D341Med (cell line): ENCODE results near the gene UMODL1.

Source experiments
- DNase-seq: peaks from one replicate; pipeline ENCODE4 v3.0.0; 2012; ENCODE audit warnings: low spot score

Gene UMODL1

DNA sequence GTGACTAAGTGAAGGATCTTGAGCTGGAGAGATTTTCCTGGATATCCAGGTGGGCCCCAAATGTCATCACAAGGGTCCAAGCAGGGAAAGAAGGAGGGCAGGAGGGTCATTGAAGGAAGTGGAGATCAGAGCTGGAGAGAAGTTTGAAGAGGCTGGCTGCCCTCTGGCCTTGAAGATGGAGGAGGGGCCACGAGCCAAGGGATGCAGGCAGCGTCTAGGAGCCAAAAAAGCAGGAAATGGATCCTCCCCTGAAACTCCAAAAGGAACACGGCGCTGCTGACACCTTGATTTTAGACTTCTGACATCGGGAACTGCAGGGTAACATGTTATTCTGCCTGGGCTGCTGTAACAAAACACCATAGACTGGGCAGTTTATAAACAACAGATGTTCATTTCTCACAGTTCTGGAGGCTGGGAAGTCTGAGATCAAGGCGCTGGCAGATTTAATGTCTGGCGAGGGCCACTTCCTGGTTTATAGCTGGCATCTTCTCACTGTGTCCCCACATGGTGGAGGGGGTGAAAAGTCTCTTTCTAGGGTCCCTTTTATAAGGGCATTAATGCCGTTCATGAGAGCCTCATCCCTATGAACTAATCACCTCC is 32.2 kb upstream of the UMODL1 start:
- DNase-seq, result no peak

DNA sequence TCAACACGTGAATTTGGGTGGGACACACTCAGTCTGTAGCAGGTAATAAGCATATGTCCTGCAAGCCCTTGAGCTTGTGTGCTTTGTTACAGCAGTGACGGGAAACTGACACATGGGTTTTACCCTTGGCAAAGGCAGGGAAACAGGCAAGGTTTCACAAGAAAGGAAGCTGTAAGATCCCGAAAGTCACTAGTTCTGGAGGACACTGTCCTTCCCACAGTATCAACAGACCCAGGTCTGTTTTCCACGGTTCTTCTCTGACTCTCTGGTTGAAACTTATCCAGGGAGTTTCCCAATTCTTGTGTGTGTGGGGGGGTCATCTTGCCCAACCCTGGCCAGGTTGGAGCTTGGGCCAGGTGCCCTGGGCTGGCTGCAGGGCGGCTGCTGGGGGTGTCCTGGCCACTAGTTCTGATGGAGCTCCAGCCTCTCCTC is 31.6 kb upstream of the UMODL1 start:
- no peak for DNase-seq

DNA sequence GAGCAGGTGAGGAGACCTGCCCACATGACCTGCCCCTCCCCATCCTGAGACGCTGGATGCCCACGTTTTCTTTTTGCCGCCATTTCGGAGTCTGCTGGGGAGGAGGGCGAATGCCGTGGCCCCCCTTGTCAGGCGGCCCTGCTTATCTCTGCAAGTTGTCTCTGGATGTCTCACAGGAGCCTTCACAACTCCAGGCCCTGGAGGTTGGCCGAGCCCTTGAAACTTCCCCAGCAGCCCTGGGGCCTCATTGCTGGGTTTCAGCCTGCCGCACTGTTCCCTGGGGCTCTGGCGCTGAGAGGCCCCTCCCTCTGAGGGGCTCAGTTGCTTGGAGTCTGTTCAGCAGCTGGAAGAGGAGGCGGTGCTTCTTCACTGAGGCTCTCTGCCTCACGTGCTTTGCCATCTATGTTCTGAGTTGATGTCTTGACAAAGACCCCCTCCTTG is 31.2 kb upstream of the UMODL1 start:
- no peak for DNase-seq

DNA sequence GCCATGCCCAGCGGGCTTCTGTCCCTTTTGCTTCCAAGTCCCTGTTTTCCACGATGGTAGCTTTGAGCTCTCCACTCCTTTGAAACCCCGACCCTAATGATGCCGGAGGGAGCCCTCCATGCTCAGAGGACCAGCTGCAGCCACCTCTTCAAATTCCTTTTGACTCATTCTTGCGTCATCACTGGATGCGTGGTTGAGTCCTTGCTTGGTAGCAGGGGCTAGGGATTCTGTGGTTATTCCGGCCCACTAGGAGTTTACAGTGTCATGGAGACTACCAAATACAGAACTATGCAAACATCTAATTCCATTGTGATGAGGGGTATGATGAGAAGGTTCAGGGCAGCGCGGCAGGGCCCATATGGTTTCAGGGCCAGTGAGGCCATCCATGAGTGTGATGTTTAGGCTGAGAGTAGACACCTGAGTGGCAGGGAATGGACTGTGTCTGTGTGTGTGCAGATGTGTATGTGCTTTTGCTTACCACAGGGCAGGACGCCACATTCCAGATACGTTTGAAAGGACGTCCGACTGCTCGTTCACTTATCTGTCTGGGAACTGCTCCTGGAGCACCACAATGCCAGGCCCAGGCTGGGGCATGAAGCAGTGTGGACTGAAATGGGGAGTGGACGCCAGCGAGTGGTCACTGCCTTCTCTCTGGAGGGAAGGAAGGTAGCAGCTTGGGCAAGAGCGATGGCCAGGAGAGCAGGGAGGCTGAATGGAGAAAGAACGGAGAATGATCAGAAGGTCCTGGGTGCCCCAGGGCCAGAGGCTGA is 30.5 kb upstream of the UMODL1 start:
- DNase-seq, result no peak

DNA sequence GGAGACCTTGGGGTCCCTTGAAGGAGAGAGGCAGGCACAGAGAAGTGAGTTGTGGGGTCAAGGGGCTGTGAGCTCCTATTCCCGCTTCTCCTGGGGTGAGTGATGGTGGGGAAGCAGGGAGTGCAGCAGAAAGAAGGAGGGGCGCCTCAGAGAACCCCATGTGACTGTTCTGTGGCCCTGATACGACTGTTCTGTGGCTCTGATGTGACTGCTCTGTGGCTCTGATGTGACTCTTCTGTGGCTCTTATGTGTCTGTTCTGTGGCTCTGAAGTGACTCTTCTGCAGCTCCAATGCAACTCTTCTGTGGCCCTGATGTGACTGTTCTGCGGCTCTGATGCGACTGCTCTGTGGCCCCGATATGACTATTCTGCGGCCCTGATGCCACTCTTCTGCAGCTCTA is 29.9 kb upstream of the UMODL1 start:
- DNase-seq, result no peak

DNA sequence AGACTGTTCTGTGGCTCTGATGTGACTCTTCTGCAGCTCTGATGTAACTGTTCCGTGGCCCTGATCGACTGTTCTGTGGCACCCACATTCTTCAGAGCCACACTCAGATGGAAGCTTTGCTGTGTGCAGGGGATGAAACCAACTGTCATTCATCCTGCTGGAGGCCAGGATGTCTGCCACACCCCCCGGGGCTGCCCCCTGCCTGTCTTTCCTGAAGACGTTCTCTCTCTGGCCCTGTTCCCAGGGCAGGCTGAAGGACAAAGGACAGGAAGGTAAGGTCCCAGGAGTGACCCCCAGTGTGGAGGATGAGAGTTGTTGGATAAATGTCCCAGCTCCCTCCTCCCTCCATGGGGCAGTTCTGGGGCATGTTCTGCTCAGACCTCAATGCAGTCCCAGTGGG is 29.4 kb upstream of the UMODL1 start:
- DNase-seq, result no peak

DNA sequence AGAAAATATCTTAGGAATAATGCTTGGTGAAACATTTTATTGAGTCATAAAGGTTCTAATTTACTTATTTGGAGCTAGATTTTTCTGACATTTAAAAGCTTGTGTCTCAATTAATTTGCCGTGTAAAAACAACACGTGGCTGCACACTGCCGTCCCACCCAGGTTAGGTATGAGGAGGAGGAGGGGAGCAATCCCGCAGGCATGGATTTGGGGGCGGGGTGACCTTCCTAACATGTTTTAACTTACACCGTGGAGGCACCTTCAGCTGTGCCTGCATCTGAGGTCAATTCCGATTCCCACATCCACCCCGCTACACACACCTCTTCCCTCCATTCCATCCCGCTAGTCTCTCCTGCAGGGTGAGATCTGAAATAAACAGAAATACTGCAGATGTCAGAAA is 28.5 kb upstream of the UMODL1 start:
- DNase-seq, result no peak

DNA sequence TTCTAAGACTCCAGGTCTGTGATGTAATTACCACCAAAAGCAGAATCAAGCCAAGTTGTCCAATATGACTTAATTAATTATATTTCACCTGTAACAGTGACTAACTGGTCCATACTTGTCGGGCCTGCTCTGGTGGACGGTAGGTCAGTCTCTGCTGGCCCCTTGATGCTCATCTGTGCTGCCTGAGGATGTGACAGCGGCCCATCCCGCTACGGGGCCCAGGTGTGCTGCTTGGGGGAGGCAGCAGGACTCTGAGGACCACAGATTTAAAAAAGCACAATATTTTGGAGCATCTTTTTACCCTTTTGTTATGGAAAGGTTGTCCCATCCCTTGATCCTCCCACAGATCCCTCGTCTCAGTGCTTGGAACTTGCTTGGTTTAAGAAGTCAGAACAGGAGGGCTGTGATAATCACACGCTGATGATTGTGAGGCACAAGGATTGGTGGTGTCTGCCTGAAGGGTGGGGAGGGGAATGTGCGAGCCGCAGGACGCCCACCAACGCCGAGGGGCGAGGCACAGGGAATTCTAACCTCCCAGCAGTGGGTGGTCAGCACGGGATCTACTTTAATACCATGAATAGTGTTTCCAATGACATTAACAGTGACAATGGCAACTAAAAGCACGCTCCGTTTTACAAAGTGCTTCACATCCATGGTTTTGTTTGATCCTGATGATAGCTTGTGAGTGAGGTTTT is 27.8 kb upstream of the UMODL1 start:
- no peak for DNase-seq

DNA sequence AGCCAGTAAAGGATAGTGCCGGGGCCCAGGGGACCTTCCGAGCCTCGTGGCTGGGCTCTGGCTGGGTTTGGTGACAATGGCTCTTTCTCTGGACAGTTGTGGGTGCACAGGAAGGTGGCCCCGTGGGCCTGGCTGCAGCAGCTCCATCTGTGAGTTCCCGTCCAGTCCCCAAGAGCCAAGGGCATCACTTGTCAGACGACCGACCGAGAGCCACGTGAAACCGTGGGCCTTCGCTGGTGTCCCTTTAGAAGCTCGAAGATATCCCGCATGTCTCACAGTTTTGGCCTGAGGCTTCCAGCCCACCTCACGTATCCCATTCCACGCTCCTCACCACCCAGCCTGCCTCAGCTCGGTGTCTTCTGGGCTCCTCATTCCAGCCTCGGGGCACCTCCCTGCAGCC is 27.2 kb upstream of the UMODL1 start:
- DNase-seq, result no peak

DNA sequence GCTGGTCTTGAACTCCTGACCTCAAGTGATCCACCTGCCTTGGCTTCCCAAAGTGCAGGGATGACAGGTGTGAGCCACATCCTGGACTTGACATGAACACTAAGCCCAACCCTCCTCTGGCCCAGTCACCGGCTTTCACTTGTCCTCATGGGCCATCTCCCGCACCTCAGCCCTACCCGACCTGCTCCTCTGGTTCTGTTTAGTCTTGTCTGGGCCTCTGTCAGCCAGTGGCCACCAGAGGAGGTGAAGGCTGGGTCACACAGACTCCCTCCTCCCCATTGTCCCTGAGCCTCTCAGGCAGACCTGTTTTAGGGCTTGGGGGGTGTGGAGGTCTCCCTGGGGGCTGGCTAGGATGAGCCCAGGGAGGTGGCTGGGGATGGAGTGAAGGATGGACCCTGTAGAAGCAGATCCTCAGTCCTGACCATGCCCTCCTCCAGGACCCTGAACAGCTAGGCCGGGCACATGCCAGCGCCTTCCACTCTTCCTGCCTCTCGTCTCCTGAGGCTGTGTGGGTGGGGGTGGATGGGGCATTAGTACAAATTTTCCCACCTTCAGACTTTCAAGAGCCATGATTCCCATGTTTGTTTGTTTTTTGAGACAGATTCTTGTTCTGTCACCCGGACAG is 26.1 kb upstream of the UMODL1 start:
- DNase-seq, result no peak

DNA sequence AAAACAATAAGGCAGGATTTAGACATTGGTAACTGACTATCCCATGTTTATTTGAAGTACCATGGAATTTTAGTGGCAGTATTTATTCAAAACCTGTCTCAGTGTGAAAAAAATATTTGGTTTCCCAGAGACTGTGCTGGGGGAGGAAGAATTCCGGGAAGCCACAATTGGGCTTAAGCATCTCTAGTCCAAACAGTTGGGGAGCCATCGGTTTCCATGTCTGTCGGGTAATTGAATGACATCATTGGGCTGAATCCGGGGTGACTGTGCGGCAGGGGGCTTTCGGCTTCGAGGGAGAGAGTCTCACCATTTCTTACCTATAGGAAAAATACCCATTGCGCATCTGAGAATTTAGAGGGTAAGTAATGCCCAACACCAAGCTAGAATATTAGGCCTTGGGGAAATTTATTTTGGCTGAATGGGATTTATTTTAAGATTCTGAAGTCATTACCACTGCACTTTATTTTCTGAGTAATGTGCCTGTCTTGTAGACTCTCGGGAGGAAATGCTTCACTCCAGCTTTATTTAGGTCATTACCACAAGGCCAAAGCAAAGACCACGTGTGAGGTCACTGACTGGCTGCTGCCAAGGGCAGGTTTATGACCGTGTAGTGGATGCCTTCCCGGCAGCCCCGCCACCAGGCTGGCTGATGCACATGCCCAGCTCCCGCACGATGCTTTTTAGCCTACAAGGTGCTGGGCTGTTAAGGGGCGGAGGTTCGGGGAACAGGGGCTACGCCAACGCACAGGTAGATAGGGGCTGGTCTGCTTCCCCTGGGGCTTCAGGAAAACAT is 23.1 kb upstream of the UMODL1 start:
- DNase-seq, result no peak

DNA sequence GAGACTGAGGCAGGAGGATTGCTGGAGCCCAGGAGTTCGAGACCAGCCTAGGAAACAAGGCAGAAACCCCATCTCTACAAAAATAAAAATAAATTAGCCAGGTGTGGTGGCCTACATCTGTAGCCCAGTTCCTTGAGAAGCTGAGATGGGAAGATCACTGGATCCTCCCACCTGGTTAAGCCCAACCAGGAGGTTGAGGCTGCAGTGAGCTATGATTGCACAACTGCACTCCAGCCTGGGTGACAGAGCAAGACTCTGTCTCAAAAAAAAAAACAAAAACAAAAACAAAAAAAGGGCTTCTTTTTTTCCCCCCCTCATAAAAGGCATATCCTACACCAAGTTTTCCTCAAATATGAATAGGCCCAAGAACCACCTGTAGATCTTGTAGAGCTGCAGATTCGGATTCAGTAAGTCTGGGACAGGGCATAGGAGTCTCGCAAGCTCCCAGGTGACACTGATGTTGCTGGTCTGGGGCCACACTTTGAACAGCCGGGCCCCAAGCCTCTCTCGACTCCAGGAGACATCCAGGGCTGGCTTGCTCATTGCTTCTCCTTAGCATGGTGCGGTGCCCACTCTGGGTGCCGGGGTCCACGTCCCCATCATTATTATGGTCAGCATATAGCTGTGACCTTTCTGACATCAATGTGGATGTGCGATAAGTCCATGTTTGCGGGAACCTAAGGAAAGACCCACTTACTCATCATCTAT is 22.1 kb upstream of the UMODL1 start:
- no peak for DNase-seq

DNA sequence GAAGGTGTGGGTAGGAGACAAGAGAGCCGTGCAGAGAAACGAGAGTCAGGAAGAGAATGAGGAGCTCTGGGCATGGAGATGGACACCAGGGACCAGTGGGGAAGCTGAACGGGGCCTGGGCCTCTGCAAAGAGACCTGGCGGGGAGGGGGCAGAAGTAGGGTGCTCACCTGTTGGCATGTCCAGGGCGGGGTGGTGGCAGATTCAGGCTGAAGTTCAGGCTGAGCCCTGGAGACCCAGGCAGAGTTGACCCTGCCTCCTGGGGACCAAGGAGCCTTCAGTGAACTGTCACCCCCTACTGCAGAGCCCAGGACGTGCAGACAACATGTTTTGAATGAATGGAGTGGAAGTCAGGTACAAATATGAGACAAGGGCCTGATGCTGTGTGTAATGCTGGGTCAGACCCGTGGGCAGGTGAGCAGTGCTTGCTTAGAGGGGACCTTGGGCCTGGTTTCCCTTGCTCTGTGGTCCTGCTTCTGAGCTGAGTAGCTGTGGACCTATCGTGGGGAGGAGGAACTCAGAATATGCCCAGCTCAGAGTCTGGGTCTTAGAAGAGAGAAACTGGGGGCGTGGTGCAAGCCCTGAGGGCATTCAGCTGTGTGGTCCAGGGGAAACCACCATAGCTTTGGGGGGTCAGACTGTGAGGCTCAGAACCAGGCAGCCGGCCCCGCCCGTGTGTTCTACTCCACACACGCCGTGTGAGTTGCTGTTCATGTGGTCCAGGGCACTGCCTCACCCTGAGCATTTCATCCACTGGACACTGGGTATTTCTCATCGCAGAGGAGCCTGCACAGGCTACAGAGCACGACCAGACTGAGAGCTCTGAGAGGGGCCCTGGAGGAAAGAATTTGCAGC is 21.3 kb upstream of the UMODL1 start:
- DNase-seq, result no peak

DNA sequence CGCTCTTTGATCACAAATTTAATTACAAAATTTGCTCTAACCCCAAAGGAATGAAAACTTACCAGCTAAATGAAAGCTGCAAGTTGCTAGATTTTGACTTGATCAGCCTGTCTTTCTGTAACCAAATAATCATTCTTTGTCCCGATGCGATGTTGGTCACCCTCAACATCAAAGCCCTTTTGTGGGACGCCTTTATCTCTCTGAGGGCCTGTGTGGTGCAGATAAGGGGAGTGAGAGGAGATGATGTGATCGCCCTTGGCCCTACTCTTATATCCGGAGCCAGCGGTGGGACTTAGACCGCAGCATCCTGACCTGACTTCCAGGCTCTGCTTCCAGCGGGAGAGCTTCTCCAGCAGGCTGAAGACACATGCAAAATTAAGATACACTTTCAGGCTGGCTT is 19.3 kb upstream of the UMODL1 start:
- DNase-seq, result no peak

DNA sequence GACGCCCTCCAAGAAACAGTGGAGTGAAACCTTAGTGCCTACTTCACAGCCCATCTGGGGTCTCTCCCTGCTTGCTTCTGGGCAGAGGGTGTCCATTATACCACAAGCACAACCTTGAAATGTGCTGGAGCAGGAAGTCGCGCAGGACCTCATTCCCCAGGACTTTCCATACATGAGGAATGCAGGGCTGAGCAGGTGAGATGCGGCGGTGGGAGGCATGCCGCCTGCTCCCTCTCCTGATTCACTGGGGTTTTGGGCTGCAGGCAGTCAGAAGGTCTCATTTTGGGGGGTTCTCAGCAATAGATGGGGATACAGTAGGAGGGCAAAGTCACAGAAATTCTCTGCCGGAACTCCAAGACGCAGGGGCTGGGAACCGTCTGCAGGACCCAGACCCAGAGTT is 15.7 kb upstream of the UMODL1 start:
- no peak for DNase-seq

DNA sequence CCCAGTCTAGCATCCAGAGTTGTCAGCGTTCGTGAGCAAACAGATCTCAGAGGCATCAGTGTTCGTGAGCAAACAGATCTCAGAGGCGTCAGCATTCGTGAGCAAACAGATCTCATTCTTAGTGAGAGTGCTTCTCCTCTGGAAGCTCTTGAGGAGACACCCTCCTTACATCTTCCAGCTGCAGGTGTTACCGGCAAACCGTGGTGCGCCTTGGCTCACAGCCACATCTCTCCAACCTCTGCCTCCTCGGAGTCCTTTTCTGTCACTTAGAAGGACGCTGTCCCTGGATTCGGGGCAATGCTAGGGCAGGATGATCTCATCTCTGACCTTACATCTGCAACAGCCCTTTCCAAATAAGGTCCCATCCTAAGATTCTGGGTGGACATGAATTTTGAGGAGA is 14.6 kb upstream of the UMODL1 start:
- DNase-seq, result no peak

DNA sequence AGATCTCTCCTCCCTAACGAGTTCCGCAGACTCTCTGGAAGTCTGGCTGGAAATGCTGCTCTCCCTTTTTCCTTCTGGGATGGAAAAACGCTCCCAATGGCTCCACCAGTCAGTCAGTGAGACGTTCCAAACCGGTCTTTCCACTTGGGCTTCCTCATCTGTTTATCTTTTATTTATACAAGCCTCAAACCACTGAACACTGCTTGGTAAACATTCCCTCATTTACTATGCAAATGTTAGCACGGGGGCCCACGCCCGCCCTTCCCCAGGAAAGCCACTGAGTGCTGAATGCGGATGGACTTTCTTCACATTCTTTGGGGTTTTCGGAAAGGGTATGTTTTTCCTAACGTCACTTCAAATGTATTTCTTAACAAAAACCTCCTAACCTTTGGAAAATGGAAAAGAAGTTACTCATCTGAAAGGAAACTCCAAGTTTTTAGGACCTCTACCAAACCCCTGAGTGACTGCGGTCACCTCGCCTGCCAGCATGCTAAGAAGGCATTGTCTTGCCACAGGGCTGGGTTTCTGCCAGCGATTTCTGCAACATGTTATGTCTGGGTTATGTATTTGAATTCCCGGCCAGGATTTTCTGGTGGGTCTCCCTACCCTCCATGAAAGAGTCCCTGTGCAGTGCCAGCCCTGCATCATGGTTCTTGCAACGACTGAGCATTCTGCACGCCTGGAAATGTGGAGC is 14.0 kb upstream of the UMODL1 start:
- no peak for DNase-seq

DNA sequence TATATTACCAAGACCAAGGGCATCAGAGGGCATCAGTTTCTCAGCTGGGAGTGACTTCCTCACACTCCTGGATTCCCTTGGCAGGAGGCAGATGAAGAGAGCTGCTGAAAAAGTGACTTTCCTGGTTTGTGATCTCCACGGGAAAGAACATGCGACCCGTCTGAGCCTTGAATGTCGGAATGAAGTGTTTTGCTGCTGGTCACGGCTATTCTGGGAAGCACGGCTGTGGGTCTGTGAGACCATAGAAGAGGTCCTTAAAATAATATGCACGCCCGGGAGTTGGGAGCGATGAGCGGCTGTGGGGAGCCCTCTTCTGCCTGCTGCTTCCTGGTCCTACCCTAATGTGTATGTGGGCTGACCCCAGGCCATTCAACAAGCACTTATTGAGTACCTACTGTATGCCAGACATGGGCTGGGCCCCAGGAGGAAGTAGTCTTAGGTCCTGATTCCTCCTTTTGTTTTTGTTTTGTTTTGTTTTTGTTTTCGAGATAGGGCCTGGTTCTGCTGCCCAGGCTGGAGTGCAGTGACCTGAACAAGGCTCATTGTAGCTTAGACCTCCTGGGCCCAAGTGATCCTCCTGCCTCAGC is 13.2 kb upstream of the UMODL1 start:
- no peak for DNase-seq

DNA sequence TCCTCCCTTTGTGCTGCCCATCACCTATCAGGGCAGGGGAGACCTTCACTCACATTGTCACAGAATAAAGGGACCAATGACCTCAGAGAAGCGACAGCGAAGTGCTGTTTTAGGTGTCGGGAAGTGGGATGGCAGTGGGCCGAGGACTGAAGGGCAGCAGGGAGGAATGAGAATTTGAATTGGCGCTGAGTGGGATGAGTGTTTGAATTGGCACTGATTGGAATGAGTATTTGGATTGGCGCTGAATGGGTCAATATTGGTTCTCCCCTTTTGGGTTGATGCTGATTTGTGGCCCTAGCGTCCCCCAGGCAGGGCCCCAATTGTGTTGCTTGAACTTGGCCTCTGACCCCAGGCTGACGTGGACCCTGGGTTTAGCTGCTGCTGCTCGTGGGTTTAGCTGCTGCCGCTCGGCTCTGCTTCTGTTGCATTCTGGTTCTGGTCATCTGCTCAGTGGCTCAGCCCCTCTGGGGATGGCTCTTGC is 12.4 kb upstream of the UMODL1 start:
- DNase-seq, result no peak
